ENCODE data around the gene RPL18.

The RPL18 gene

DNA sequence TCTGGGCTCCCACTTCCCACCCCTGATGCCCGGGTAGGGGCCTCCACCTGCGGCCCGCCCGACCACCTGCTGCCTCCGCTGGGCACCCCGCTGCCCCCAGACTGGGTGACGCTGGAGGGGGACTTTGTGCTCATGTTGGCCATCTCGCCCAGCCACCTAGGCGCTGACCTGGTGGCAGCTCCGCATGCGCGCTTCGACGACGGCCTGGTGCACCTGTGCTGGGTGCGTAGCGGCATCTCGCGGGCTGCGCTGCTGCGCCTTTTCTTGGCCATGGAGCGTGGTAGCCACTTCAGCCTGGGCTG lies 10.3 kb upstream of the RPL18 start:
- DNase-seq, result no peak

DNA sequence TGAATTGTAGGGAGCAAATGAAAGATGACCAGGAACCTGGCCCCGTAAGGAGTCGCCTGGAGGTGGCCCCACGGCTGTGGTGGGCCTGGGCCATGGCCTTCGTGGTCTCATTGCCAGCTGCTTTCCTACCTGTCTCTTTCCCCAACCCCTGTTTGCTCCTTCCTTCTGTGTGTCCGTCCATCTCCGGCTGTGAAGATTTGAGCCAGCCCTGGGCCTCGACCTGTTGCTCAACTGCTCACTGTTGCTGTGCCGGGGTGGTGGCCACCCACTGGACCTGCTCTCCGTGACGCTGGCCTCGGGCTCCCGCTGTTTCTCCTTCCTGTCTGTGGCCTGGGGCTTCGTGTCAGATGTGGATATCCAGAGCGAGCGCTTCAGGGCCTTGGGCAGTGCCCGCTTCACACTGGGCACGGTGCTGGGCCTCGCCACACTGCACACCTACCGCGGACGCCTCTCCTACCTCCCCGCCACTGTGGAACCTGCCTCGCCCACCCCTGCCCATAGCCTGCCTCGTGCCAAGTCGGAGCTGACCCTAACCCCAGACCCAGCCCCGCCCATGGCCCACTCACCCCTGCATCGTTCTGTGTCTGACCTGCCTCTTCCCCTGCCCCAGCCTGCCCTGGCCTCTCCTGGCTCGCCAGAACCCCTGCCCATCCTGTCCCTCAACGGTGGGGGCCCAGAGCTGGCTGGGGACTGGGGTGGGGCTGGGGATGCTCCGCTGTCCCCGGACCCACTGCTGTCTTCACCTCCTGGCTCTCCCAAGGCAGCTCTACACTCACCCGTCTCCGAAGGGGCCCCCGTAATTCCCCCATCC lies 9.7 kb upstream of the RPL18 start:
- DNase-seq, result no peak

DNA sequence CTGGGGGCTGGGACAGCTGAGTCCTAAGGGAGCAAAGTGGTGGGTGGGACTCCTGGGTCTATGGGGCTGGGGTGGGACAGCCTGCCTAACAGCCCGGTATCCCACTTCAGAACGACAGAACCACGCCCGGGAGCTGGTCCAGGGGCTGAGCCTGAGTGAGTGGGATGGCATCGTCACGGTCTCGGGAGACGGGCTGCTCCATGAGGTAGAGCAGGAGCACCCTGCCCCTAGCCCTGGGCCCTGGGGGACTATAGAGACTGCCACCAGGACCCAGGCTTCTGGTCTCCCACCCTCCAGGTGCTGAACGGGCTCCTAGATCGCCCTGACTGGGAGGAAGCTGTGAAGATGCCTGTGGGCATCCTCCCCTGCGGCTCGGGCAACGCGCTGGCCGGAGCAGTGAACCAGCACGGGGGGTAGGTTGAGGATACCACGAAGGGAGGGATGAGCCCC lies 8.9 kb upstream of the RPL18 start:
- DNase-seq, result no peak

DNA sequence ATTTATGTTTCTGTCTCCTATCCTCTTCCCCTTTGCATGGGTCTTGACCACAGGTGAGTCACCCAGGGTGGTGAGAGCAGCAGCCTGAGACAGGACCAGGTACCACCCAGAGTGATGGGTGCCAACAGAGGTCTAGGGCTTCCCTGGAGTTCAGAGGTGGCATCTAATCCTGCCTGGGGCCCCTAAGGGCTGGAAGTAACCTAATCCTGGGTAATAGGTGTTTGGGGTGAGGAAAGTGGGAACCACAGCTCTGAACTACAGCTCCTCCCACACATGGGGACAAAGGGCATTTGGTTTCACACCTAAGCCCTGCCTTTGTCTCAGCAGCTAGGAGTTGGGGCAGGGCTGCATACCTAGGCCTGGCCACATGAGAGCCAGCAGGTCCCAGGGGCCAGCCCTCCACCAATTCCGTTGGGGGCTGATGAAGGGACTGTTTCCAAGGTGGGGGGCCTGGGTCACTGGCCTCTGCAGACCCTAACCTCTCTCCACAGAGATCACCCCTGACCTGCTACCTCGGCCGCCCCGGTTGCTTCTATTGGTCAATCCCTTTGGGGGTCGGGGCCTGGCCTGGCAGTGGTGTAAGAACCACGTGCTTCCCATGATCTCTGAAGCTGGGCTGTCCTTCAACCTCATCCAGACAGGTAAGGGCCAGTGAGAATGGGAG lies 8.4 kb upstream of the RPL18 start:
- no peak for DNase-seq

DNA sequence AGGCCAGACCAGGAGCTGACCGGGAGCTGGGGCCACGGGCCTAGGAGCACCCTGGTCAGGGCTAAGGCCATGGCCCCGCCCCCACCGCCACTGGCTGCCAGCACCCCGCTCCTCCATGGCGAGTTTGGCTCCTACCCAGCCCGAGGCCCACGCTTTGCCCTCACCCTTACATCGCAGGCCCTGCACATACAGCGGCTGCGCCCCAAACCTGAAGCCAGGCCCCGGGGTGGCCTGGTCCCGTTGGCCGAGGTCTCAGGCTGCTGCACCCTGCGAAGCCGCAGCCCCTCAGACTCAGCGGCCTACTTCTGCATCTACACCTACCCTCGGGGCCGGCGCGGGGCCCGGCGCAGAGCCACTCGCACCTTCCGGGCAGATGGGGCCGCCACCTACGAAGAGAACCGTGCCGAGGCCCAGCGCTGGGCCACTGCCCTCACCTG lies 6.9 kb upstream of the RPL18 start:
- DNase-seq, result no peak

DNA sequence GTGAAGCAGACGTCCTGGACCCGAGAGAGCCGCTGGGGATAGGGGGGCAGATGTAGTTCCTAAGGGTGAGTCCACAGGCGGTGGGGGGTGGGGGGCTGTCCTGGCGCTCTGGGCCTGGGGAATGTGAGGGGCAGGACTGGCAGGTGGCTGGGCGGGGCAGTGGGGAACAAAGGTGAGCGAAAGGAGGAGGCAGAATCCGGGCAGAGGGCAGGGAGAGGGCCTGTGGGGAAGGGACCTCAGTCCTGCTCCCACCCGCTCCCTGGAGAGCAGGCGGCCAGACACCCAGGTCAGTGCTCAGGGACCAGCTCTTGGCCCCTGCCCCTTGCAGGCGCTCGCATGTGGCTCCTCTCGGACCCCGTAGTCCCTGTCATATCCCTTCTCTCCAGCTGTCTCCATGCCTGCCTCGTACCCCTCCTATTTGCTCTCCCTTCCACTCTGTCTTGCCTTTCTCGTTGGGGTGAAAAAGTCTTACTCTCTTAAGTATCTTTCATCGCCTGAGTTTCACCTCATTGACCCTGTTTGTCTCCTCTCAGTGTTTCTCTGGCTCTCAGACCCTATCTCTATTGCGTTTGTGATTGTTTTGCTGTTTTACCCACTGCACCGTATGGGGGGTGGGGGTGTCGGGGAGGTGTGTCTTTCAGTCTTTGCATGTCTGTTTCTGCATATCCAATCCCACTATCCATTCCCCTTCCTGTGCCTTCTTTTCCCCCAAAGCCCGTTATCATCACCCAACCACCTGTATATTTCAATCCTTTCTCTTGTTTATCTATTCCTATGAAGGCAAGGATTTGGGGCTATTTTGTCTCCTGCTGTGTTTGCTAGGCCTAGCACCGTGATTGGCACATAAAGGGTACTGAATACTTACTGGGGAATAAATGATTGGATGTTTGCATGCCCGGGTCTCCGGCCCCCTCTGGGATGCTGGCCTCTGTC lies 6.1 kb upstream of the RPL18 start:
- DNase-seq, result no peak

DNA sequence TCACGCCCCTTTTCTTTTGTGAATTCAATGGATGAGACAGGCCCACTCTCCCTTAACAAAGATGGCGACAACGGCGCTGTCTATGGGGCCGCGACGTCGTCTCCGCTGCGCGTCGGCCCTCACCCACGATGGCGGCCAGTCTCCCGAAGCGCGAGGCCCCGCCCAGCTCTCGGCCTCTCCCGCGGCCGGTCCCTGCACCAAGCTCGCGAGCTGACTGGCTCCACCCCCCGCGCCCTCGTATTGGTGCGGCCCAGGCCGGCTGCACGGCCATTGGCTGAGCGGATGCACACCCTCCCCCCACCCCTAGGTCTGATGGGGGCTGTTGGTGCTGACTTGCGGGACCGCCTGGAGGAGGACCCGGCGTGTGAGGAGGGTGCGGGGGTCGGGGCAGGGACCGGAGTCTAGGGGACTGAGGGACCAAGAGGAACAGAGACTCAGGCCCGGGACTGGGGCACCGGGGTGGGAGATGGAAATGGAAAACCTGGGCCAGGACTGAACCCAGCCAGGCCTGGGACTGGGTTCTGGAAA lies 5.2 kb upstream of the RPL18 start:
- DNase-seq, result peak; percentile 97

DNA sequence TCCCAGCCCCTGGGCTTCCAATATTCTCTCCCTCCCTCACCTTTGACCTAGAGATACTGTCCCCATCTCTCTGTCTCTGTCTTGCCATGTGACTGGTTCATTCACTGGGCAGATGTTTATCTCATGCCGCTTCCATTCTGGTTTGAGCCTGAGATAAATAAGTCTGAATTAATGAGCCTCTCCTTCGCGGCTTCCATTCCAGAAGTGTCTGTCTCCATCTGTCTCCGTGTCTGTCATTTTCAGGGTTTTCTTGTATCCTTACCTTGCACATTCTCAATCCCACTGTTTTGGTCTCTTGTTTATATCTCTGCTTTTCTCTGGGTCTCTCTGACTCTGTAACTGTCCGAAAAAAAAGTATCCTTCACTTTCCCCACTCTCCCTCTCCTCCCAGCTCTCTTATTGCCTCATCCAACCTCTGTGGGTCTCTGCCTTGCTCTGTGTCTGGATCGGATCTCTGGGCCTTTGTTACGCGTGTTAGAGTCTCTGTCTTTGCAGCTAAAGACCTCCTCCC lies 4.6 kb upstream of the RPL18 start:
- DNase-seq, result no peak

DNA sequence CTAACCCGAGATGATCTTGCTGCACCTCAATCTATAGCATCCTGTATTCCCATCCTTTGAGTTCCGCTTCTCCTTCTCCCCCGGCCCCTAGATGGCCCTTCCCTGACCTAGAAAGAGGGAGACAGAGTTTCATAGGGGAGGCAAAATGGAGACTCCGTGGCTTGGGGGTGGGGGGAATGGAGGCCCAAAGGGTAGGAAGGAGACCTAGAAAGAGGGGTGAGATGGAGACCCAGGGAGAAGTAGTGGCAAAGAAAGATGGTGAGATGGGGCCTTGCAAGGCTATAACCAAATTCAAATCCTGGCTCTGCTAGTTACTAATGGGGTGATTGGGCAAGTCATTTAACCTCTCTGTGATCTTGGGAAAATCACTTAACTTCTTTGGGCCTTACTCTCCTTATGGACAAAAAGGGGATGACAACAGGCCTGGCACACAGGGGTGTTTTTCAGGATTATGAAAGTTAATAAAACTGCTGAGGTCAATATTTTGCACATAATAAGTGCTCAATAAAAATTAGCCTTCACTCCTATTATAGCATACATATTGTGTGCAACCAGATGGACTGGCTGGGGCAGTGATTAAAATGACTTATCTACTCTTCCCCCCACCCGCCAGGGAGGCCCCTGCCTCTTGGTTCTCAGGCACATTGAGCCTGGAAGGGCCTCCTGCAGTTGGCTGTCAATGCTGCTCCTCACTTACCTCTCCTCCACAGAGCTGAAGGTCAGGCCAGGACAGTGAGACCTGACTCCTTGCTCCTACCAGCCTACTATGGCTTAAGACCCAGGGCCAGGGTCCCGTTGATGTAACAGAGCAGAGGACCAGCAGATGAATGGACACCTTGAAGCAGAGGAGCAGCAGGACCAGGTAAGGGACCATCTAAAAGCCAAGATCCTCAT lies 961 bp upstream of the RPL18 start:
- DNase-seq, result no peak

DNA sequence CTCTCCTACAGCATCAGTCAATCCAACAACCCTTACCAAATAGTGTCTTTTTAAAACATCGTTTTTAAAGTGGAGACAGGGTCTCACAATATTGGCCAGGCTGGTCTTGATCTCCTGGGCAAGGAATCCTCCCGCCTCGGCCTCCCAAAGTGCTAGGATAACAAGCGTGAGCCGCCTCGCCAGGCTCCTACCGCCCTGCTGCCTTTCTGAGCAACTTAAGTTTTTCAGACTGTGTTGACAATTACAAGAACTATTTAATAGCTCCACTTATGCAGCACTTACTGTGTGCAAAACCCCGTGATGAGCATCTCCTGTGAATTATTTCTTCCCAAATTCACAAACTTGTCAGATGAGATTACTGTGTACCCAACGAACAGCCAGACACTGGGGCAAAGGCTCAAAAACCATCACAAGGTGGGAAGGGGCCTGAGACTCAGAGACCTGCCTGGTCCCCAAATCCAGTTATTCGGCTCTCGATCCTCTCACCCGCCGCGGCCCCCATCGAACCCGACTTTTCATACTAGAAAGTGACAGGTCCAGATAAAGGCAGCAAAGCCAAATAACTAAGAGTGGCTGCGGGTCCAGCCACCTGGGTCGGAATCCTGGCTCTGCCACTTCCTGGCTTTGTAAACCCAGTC lies 581 bp downstream of the RPL18 start:
- DNase-seq, result no peak

DNA sequence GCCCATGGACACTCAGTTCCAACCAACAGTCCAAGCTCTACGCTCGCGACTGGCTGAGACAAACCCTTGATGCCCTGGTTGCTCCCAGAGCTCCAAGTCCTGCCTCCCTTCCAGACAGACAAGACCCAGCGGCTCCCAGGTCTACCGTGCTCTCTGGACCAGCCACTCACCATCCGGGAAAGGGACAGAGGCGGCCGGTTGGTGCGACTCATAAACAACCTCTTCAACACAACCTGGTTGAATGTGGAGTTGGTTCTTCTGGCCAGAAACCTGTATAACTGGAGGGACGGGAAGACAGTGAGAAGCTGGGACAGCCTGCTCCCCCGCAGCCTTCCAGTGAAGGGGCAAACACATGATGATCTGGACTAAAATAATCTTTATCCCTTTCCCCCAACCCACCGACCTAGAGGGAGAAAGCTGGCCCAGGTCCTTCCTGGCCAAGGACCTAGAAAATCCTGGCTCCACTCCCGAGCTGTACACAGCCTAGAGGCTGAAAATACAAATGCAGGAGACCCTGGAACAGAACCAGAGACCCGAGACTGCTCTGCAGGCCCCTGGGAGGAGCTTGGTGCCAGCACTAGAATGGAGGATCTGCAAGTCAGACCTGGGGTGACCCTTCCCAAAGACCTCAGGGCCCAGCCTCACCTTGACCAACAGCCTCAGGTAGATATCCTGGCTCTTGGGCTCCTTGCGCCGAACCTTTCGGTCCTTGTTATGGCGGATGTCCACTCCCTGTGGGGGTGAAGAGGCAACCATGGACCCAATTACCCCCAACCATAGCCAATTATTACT lies 1.6 kb downstream of the RPL18 start:
- DNase-seq, result no peak

DNA sequence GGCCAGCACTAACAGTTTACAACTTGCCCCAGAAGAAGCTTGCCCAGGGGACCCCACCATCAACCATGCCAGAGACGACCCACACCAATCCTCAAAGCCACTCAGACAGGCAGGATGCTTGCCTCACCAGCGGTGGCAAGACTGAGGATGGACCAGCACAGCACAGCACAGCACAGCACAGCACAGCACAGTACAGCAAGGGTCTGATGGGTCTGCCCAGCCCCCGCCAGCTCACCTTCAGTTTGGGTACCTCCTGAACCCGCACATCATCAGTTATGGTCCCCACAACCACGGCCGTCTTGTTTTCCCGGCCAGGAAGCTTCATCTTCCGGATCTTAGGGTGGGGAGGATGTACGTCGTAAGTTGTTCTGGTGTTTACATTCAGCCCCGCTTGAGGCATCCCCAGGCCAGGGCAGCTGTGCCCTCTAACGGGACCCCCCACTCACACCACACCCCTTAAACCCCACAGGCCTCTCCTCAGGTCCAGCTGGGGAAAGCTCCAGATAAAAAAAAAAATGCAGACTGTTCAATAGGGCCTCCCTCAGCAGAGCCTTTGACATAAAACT lies 2.4 kb downstream of the RPL18 start:
- no peak for DNase-seq

DNA sequence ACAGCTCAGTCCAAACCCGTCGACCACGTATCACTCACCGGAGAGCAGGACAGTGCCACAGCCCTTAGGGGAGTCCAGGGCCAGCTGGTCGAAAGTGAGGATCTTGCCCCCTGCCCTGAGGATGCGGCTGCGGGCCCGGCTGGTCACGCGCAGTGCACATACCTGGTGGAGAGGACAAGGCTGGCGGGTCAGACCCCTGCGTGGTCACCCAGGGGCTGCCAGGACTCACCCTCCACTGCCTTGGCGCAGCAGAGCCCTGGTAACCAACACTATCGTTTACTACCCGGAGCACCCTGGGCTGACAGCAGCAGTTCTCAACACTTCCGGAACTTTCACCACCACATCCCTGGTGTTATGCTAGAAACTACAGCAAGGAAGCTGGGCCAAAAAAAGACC lies 2.9 kb downstream of the RPL18 start:
- DNase-seq, result no peak

DNA sequence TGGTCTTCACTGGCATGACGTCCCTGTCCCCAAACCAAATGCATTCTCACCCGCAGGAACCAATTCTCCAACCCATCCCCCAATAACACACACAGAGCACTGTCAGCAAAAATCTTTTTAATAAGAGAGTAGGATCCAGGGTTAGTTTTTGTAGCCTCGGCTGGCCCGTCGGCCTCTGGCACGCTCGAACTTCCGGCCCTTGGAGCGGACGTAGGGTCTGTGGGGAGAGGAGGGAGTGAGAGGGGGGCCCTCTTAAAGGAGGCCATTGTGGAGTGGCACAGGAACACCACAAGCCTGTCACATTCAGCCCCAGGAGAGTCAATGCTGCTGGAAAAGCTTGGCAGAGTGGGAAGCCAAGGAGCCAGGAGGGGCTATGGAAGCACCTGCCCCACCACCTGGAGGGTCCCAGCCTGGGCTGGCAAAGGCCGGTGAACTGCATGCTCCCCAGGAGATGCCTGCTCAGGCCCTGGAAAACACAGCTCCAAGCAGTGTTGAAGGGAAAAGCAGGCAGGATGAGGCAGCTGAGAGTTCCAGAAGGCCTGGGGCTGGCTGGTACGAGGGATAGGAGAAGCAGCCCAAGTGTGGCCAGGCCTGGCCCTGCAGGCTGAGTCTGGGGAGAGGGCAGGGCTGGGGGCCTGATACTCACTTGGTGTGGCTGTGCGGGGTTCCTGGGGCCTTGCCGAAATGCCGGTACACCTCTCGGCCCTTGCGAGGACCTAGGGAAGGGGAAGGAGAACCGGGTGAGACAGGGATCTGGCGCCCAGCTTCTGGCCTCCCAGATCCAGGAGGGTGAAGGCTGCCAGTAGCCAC lies 3.5 kb downstream of the RPL18 start:
- DNase-seq, result no peak

DNA sequence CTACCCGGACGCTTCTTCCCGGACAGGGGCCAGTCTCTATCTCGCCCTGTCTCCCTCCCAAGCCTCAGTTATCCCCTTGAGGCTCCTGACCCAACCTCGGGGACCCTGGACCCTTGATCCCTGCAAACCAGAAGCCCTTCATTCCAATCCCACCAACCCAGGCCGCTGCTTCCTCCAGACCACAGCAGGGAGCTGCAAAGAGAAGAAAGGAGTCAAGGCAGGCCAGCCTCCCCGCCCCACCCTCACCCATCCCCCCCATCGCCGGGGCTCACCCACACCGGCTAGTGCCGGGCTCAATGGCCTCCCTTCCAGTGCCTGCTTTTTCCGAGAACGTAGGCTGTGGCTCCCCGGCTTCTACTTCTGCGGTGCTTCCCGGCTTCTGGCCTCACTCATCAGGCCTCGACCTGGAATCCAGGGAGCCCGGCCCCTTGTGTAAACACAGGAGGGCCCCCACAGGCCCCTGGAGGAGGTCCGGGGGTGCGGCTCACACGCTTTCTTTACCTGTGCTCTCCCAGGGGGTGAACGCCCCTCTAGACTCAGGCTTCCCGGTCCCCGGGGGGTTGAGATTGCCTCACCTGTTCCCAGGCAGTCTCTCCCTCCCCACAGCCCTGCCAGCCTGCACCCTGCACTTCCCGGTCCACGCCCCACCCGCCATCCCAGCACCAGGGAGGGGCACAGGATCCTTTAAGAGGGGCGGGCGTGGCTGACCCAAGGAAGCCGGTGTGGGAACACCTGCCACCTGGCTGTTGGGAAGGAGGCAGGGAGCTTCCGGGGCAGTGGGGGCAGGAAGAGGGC lies 4.3 kb downstream of the RPL18 start, which contains the start of gene FAM83E:
Gene FAM83E, minus strand, starts transcription at position 641 of the 795 bp plus-strand sequence. CDS start 1,704 bp downstream, outside the sequence.
- DNase-seq, result no peak

DNA sequence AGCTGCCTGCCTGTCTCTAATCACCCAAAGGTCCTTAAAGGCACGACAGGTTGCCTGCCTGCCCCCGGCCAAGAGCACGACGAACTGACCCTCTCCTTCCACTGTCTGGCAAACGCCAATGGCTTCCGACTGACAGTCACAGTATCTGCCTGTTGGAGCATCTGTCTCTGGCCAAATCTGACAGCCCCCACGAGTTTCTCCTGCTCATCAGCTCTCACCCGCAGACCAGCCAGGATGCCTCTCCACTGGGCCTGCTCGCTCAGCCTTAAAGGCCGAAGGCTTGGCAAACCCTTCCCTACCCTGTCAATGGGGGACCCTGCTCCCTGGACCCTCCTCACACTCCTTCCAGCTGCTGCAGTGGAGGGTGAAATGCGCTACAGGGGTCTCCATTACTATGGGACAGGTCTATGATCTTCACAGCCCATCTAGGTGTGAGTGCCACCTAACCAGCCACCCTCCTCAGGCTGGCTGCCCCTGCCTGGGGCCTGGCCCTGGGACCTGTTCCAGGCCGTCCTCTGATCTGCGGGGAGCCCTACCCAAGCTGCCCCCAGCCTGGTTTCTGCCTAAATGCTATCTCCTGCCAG lies 5.0 kb downstream of the RPL18 start:
- no peak for DNase-seq

DNA sequence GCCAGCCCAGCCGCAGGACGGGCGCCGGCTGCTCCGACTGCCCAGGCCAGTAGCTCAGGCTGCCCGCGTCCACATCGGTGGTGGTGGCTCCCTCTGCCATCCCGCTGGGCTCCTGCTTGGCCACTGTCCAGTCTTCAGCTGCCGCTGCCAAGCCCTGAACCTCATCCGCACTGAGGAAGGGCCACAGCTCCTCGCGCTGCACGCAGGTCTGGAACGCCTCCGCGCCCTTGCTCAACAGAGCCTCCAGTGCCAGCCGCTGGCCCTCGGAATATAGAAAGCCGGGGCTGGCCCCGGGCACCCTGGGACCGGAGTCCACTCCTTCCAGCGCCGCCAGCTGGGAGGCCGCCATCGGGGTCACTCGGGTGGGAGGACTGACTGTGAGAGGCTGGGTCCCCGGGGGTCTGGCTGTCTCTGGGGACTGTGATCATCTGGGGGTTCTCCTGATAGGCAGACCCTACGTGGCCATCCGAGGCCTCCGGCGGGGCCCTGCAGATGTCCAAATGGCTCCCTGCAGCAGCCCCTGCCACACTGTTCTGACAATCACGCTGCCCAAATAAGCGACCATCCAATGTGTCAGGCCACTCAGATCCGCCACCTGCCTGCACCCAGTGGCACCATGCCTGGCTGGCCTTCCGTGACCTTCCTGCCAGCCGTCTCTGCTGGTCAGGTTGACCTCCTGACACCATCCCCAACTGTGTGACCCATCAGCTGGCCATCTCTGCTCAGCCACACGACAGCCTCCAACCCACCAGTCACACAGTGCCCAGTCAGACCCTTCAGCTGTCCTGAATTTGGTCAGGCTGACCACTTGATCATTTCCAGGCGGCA lies 5.7 kb downstream of the RPL18 start:
- no peak for DNase-seq

All from amniotic stem cell (primary cell).